Breast epithelium (tissue), 3 donors: Measurements from ENCODE around the gene PTPRK.

Experiments used
- POLR2AphosphoS5 ChIP-seq, 3 donors: sonication (generic); formaldehyde crosslinking; IDR thresholded peaks; one replicate each; pipeline ENCODE4 v1.6.1; 2017; ENCODE audit warnings: antibody characterized with exemption in 3 of 3
- TF ChIP-seq, protein P1 (sequence below), 3 donors: fragments of 450-650 bp; IDR thresholded peaks; one replicate each; pipeline ENCODE4 v1.5.1; 2016 to 2017; ENCODE audit warnings: antibody characterized with exemption in 3 of 3, mild to moderate bottlenecking in 3 of 3, moderate library complexity in 3 of 3

DNA sequence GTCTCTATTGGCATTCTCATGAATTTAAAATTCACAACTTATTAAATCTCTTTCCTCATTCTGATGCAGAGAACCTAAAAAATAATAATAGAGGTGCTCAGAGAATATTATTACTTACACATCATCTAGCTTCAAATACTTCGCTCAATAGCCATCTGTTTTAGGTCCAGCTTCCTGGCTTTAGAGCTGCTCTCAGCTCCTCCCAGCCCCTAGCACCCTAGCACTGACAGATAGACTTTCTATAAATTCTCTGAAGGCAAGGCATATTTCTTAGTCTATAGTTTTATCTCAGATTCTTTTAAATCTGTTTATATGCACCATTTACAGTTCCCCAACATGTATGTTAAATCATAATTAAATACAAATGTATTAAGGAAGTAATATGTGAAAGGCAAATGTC, 281.3 kb downstream of the PTPRK start:
- TF ChIP-seq, protein P1, sequence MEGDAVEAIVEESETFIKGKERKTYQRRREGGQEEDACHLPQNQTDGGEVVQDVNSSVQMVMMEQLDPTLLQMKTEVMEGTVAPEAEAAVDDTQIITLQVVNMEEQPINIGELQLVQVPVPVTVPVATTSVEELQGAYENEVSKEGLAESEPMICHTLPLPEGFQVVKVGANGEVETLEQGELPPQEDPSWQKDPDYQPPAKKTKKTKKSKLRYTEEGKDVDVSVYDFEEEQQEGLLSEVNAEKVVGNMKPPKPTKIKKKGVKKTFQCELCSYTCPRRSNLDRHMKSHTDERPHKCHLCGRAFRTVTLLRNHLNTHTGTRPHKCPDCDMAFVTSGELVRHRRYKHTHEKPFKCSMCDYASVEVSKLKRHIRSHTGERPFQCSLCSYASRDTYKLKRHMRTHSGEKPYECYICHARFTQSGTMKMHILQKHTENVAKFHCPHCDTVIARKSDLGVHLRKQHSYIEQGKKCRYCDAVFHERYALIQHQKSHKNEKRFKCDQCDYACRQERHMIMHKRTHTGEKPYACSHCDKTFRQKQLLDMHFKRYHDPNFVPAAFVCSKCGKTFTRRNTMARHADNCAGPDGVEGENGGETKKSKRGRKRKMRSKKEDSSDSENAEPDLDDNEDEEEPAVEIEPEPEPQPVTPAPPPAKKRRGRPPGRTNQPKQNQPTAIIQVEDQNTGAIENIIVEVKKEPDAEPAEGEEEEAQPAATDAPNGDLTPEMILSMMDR (IDR thresholded peaks at IDR 0.05), result no peak
- no peak for TF ChIP-seq POLR2AphosphoS5 (IDR thresholded peaks at IDR 0.05)
